ACC112 (cell line): ENCODE data around the gene GIGYF2.
"Not testable (repeated sequence)": the region's sequence is repeated elsewhere in the genome, so short reads cannot be mapped to it uniquely, and the experiment has no call there.

Source experiments
- H2AFZ ChIP-seq: fragments of 200-600 bp; sonication (generic); one replicate; pipeline ENCODE4 v1.6.0; 2017; ENCODE audit warnings: antibody characterized with exemption, low read length; ENCODE audit not compliant: unreplicated experiment
- H3K27ac ChIP-seq: fragments of 200-600 bp; sonication (generic); 2 replicates; pipeline ENCODE4 v1.5.1; 2014; ENCODE audit warnings: low read depth, mild to moderate bottlenecking, antibody characterized with exemption, low read length, moderate library complexity
- H3K27me3 ChIP-seq: fragments of 200-600 bp; sonication (generic); 2 replicates; pipeline ENCODE4 v1.6.1; 2014; ENCODE audit warnings: mild to moderate bottlenecking, antibody characterized with exemption, low read length, moderate library complexity, mixed read lengths; ENCODE audit not compliant: insufficient read depth
- H3K36me3 ChIP-seq: fragments of 200-600 bp; sonication (generic); 2 replicates; pipeline ENCODE4 v1.6.1; 2016; ENCODE audit warnings: mild to moderate bottlenecking, antibody characterized with exemption, low read length, moderate library complexity, mixed read lengths; ENCODE audit not compliant: insufficient read depth
- H3K4me1 ChIP-seq: fragments of 200-600 bp; sonication (generic); one replicate; pipeline ENCODE4 v1.6.1; 2016; ENCODE audit warnings: low read length, mixed read lengths; ENCODE audit not compliant: insufficient read depth, unreplicated experiment, control insufficient read depth
- H3K4me3 ChIP-seq: fragments of 200-600 bp; sonication (generic); 2 replicates; pipeline ENCODE4 v1.5.1; 2014; ENCODE audit warnings: mild to moderate bottlenecking, low read depth, low read length
- H3K79me2 ChIP-seq: fragments of 200-600 bp; sonication (generic); one replicate; pipeline ENCODE4 v1.6.0; 2016; ENCODE audit warnings: low read length; ENCODE audit not compliant: control insufficient read depth, unreplicated experiment, insufficient read depth

Gene GIGYF2

GRCh38 chr2:232901736-232902578 is 204.8 kb downstream of the GIGYF2 start:
- Histone ChIP-seq H3K79me2 (no peaks in the 10 kb centered on the region), H3K4me3 (peak overlapping the region; percentile 50), H3K36me3 (no peaks in the 10 kb centered on the region), H2AFZ (no peak overlapping the region), H3K27me3 (no peaks in the 10 kb centered on the region), H3K27ac (peak overlapping the region; percentile 77), H3K4me1 (peaks cover 17% of the 10 kb centered on the region)

- H3K4me1 ChIP-seq = peaks cover 17% of the 10 kb centered on the region
- no peak overlapping the region for H2AFZ ChIP-seq
- no peak overlapping the region for H3K4me3 ChIP-seq
- H3K79me2 ChIP-seq = no peaks in the 10 kb centered on the region
- H3K27me3 ChIP-seq = no peaks in the 10 kb centered on the region
- H3K27ac ChIP-seq = no peak overlapping the region
- H3K36me3 ChIP-seq = no peaks in the 10 kb centered on the region
Observed at GRCh38 chr2:232903989-232904388, 206.9 kb downstream of the GIGYF2 start.

DNA sequence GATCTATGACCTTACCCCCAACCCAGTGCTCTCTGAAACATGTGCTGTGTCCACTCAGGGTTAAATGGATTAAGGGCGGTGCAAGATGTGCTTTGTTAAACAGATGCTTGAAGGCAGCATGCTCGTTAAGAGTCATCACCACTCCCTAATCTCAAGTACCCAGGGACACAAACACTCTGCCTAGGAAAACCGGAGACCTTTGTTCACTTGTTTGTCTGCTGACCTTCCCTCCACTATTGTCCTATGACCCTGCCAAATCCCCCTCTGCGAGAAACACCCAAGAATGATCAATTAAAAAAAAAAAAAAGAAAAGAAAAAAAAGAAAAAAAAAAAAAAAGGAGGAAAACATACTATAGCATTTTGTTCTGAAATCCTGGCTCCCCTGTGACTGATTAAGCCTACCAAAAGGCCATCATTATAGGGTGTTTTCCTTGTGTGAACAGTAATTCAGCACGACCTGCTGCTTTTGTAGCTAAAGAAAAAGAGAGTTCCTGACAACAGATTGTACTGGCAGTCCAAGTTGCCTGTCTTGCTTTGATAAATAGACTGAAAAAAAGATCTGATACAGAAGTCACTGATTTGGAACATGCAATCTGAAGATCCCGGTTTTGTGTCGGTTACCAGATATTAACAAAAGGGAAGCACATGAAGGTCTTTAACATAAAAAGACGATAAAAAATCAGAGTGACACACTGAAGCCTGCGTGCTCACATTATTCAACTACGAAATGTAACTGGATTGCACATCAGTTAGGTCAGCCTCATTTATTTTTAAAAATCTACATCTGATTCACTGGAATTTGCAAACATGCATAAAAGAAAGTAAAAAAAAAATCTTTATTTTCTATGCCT is 210.0 kb downstream of the GIGYF2 start:
- not testable (repeated sequence) for H2AFZ ChIP-seq, H3K4me3 ChIP-seq, H3K36me3 ChIP-seq, H3K27me3 ChIP-seq, H3K27ac ChIP-seq, H3K79me2 ChIP-seq, H3K4me1 ChIP-seq

- not testable (repeated sequence) for H3K4me1 ChIP-seq, H3K27me3 ChIP-seq, H3K27ac ChIP-seq, H3K4me3 ChIP-seq, H2AFZ ChIP-seq, H3K36me3 ChIP-seq, H3K79me2 ChIP-seq
Observed at GRCh38 chr2:232907718-232908085, 210.6 kb downstream of the GIGYF2 start.

DNA sequence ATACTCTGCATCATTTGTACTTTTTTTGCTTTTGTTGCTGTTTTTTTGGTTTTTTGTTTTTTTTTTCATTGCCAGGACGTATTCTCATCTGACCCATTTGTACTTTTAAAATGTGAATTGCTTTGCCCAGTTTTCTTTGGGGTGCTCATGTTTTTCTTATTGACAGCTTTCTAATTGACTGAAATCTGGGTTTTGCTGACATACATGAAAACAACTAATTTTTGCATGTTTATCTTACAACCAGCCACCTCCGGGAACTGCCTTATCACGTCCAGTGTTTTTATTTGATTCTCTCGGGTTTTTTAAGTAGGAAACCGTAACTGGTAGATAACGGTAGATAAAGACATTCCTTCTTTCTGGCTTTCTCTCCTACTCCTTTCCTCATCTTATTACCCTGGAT is 211.6 kb downstream of the GIGYF2 start:
- Histone ChIP-seq H3K27ac (no peak overlapping the region), H3K79me2 (no peaks in the 10 kb centered on the region)

More for the DNA sequence above, 211.6 kb downstream of the GIGYF2 start:
- no peaks in the 10 kb centered on the region for H3K36me3 ChIP-seq
- H2AFZ ChIP-seq = no peak overlapping the region
- no peaks in the 10 kb centered on the region for H3K4me1 ChIP-seq
- H3K27me3 ChIP-seq = no peaks in the 10 kb centered on the region
- no peak overlapping the region for H3K4me3 ChIP-seq
